WI38 (cell line): ENCODE results near the gene KAT6B.
"Not testable (repeated sequence)": the region's sequence is repeated elsewhere in the genome, so short reads cannot be mapped to it uniquely, and the experiment has no call there.

Source experiments
- H3K4me3 ChIP-seq: 2 replicates; pipeline ENCODE4 v1.5.1; 2011; ENCODE audit warnings: low read depth, mild to moderate bottlenecking, control low read depth, low read length
- CTCF ChIP-seq: IDR thresholded peaks from 2 replicates; pipeline ENCODE4 v1.5.1; 2012; ENCODE audit warnings: low read depth, mild to moderate bottlenecking, control low read depth, low read length

KAT6B gene

GRCh38 chr10:74826142-74827044 lies at the start of gene KAT6B:
Gene KAT6B (plus strand): TSS chr10:74826600. CDS start chr10:74842858, 16,258 bp downstream.
- H3K4me3 ChIP-seq, result peak within 1 kb of the TSS; percentile 81
- no peak for TF ChIP-seq CTCF

- no peak for TF ChIP-seq CTCF
Measured at GRCh38 chr10:74778436-74779094, 47.8 kb upstream of the KAT6B start.

GRCh38 chr10:74781870-74782269 lies 44.5 kb upstream of the KAT6B start:
- H3K4me3 ChIP-seq, result not testable (repeated sequence)

More at GRCh38 chr10:74778436-74779094, 47.8 kb upstream of the KAT6B start:
- no peak overlapping the region for H3K4me3 ChIP-seq

- H3K4me3 ChIP-seq, result no peak overlapping the region
- TF ChIP-seq CTCF, result no peak
Measured at GRCh38 chr10:74784462-74784861, 41.9 kb upstream of the KAT6B start.

GRCh38 chr10:74786126-74786525 lies 40.3 kb upstream of the KAT6B start:
- no peak for TF ChIP-seq CTCF
- H3K4me3 ChIP-seq, result no peak overlapping the region

GRCh38 chr10:74787457-74787856 lies 38.9 kb upstream of the KAT6B start:
- no peak for TF ChIP-seq CTCF
- no peak overlapping the region for H3K4me3 ChIP-seq

- not testable (repeated sequence) for H3K4me3 ChIP-seq
Measured at GRCh38 chr10:74791979-74792378, 34.4 kb upstream of the KAT6B start.

GRCh38 chr10:74792726-74793125 lies 33.7 kb upstream of the KAT6B start:
- TF ChIP-seq CTCF, result no peak
- no peak overlapping the region for H3K4me3 ChIP-seq

- not testable (repeated sequence) for H3K4me3 ChIP-seq
Measured at GRCh38 chr10:74793240-74793639, 33.2 kb upstream of the KAT6B start.
